ENCODE results near the gene GALNTL6. TPM values are rescaled to one million over a fixed set of nuclear protein-coding genes. Genes with fewer than 3 reads are reported as not detected.

GALNTL6 gene
- polyA plus RNA-seq, 1 donor (not counting 4 experiments of a cell fraction or from before 2014, with no cell fraction given), result not detected

DNA sequence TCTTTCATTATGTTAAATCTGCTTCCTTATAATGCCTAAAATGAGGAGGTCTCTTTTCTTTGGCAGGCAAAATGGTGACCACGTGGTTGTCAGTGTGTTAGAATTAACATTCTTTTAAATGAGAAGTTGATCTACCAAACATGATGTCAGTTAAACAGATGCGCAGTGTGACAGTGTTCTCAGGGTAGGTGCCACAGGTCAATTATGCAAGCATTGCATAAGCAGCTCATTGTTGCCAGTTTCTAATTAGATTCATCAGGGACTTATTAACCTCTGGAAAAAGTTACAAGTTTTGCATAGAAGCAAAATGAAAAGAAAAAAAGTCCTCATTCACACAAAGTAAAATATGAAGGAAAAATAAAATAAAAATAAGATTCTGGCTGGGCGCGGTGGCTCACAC, 1031.4 kb downstream of the GALNTL6 start:
- H3K9ac ChIP-seq (ENCODE audit: control insufficient read depth, extremely low read depth, insufficient read depth, low read length), result no peak overlapping the region
- no peaks in the 10 kb centered on the region for H3K27me3 ChIP-seq (ENCODE audit: control insufficient read depth, extremely low read depth, insufficient read depth, low read length)
- H2AFZ ChIP-seq (ENCODE audit: control insufficient read depth, low read length), result no peak overlapping the region
- no peak overlapping the region for H3K4me3 ChIP-seq (ENCODE audit: control insufficient read depth in 2 of 3, extremely low read depth in 1 of 3, insufficient read depth in 2 of 3, low read depth in 1 of 3, low read length in 3 of 3)
- H3K4me2 ChIP-seq (ENCODE audit: control insufficient read depth, extremely low read depth, insufficient read depth, low read depth, low read length), result no peak overlapping the region
- no peaks in the 10 kb centered on the region for H3K9me1 ChIP-seq (ENCODE audit: control insufficient read depth, extremely low read depth, insufficient read depth, low read length)
- dilution Hi-C loops (cut with MboI; ENCODE audit: extremely low pct_ligation_motif_present, low sequenced_read_pairs), result no loop called here
- no peaks in the 10 kb centered on the region for H4K20me1 ChIP-seq (ENCODE audit: control insufficient read depth, extremely low read depth, insufficient read depth, low read length)
- no peak overlapping the region for H3K27ac ChIP-seq (ENCODE audit: control insufficient read depth, insufficient read depth, low read length)
- no peaks in the 10 kb centered on the region for H3K4me1 ChIP-seq (ENCODE audit: control insufficient read depth, extremely low read depth, insufficient read depth, low read length)
- no peaks in the 10 kb centered on the region for H3K79me2 ChIP-seq (ENCODE audit: control insufficient read depth, insufficient read depth, low read length)
- H3K9me3 ChIP-seq (ENCODE audit: control insufficient read depth, low read depth, low read length), result no peaks in the 10 kb centered on the region
- DNase-seq (ENCODE audit: low read depth, low spot score), result no peak
- TF ChIP-seq EZH2 (IDR thresholded peaks at IDR 0.05; ENCODE audit: low read length) (no peak), CTCF (optimal IDR thresholded peaks at IDR 0.05 in 1 of 3, IDR thresholded peaks at IDR 0.05 in 1 of 3, conservative IDR thresholded peaks at IDR 0.05 in 1 of 3; ENCODE audit: extremely low read depth in 1 of 3, insufficient read depth in 2 of 3, low read length in 3 of 3) (no peak)
- no peak for FAIRE-seq
- H3K36me3 ChIP-seq (ENCODE audit: control insufficient read depth in 2 of 2, extremely low read depth in 1 of 2, insufficient read depth in 2 of 2, low read length in 2 of 2), result no peaks in the 10 kb centered on the region

- FAIRE-seq, result no peak
- Histone ChIP-seq H3K9ac (ENCODE audit: control insufficient read depth, extremely low read depth, insufficient read depth, low read length) (no peak overlapping the region), H3K27ac (ENCODE audit: control insufficient read depth, insufficient read depth, low read length) (no peak overlapping the region), H3K4me3 (ENCODE audit: control insufficient read depth in 2 of 3, extremely low read depth in 1 of 3, insufficient read depth in 2 of 3, low read depth in 1 of 3, low read length in 3 of 3) (no peak overlapping the region), H3K9me1 (ENCODE audit: control insufficient read depth, extremely low read depth, insufficient read depth, low read length) (no peaks in the 10 kb centered on the region), H2AFZ (ENCODE audit: control insufficient read depth, low read length) (no peak overlapping the region), H3K4me1 (ENCODE audit: control insufficient read depth, extremely low read depth, insufficient read depth, low read length) (no peaks in the 10 kb centered on the region), H4K20me1 (ENCODE audit: control insufficient read depth, extremely low read depth, insufficient read depth, low read length) (no peaks in the 10 kb centered on the region), H3K79me2 (ENCODE audit: control insufficient read depth, insufficient read depth, low read length) (no peaks in the 10 kb centered on the region), H3K9me3 (ENCODE audit: control insufficient read depth, low read depth, low read length) (no peaks in the 10 kb centered on the region), H3K36me3 (ENCODE audit: control insufficient read depth in 2 of 2, extremely low read depth in 1 of 2, insufficient read depth in 2 of 2, low read length in 2 of 2) (no peaks in the 10 kb centered on the region), H3K27me3 (ENCODE audit: control insufficient read depth, extremely low read depth, insufficient read depth, low read length) (no peaks in the 10 kb centered on the region), H3K4me2 (ENCODE audit: control insufficient read depth, extremely low read depth, insufficient read depth, low read depth, low read length) (no peak overlapping the region)
- TF ChIP-seq EZH2 (IDR thresholded peaks at IDR 0.05; ENCODE audit: low read length) (no peak), CTCF (optimal IDR thresholded peaks at IDR 0.05 in 1 of 3, IDR thresholded peaks at IDR 0.05 in 1 of 3, conservative IDR thresholded peaks at IDR 0.05 in 1 of 3; ENCODE audit: extremely low read depth in 1 of 3, insufficient read depth in 2 of 3, low read length in 3 of 3) (no peak)
- dilution Hi-C loops (cut with MboI; ENCODE audit: extremely low pct_ligation_motif_present, low sequenced_read_pairs), result no loop called here
- no peak for DNase-seq (ENCODE audit: low read depth, low spot score)
Observed at GRCh38 chr4:172845281-172845680, 1032.1 kb downstream of the GALNTL6 start.

Measured in keratinocyte (primary cell).